ENCODE data around the gene NOS1AP.

Gene NOS1AP

GRCh38 chr1:162091681-162092524 is 22.4 kb downstream of the NOS1AP start:
- no peak for DNase-seq

GRCh38 chr1:162093095-162093494 is 23.6 kb downstream of the NOS1AP start:
- no peak for DNase-seq

- DNase-seq: no peak
Measured at GRCh38 chr1:162094271-162094670, 24.8 kb downstream of the NOS1AP start.

DNA sequence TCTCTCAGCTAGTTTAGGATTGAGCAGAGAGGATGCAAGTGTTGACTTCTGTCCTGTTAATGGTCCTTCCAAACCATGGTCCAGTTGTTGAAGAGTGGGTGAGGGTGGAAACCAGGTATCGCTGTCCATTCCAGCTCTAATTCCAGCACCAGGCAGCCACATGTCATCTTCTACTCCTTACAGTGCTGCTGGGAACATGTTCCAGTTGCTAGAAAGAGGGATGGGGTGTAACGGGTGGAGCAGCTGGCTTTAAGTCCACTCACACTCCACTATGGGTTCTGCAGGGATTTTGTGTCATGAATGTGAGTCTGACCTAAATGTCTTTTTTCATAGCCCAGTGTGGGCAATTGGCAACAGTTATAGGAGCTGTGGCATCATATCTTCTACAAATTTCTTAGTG is 25.2 kb downstream of the NOS1AP start:
- DNase-seq: no peak

GRCh38 chr1:162107911-162108310 is 38.4 kb downstream of the NOS1AP start:
- no peak for DNase-seq

DNA sequence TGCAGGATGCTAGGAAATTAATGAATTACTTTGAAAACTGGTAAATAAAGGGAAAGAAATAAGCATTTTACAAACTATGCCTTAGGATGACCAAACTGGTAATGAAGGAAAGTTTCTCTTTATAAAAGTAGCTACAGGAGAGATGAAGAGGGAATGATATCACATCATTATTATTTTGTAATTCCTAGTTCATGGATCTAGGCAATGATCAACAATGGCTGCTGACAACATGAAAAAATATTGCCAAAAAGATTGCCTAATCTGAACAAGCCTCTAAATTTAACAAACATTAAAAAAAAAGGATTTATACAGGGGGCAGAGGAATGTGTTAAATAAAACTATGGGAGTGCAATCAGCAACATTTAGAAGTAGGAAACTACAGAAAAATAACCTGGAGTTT is 38.9 kb downstream of the NOS1AP start:
- DNase-seq: no peak

DNA sequence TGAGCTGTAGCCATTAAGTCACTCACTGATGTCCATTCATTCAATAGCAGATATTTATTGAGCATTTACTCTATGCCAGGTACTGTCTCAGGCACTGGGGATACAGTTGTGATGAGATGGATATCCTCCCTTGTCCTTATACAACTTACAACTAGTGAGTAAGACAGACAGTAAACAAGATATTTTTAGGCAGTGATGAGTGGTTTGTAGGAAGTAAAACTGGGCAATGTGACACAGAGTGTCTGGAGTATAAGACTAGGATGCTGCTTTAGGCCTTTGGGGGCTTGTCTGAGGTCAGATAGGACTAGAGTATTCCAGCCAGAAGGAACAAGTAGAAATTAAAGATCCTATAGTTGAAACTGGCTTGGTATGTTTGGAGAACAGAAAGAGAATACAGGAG is 41.4 kb downstream of the NOS1AP start:
- no peak for DNase-seq

DNA sequence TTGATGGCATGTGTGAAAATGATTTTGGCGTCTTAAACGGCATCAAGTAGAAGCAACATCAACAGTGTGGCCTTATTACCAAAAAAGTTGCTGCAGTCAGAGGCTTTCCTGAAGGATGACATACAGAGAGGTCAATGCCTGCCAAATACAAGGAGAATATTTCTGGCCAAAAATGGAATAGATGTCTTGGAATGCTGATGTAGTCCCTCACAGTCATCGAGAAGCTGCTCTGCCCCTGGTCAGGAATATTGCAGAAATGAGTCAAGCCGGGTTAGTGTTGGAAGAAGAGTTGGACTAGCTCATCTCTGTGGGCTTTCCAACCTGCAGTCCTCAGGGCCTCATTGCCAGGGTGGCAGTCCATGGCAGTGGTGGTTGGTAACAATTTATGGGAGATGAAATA is 42.1 kb downstream of the NOS1AP start:
- no peak for DNase-seq

DNA sequence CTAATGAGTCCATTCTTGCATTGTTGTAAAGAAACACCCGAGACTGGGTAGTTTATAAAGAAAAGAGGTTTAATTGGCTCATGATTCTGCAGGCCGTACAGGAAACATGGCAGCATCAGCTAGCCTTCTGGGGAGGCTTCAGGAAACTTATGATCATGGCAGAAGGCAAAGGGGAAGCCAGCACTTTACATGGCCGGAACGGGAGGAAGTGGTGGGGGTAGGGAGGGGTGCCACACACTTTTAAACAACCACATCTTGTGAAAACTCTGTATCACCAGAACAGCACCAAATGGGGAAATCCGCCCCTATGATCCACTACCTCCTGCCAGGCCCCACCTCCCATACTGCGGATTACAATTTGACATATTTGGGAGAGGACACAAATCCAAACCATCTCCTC is 43.9 kb downstream of the NOS1AP start:
- DNase-seq: no peak

- no peak for DNase-seq
Measured at GRCh38 chr1:162117039-162117774, 47.7 kb downstream of the NOS1AP start.

GRCh38 chr1:162118063-162118462 is 48.6 kb downstream of the NOS1AP start:
- no peak for DNase-seq

GRCh38 chr1:162128693-162129356 is 59.3 kb downstream of the NOS1AP start:
- no peak for DNase-seq

DNA sequence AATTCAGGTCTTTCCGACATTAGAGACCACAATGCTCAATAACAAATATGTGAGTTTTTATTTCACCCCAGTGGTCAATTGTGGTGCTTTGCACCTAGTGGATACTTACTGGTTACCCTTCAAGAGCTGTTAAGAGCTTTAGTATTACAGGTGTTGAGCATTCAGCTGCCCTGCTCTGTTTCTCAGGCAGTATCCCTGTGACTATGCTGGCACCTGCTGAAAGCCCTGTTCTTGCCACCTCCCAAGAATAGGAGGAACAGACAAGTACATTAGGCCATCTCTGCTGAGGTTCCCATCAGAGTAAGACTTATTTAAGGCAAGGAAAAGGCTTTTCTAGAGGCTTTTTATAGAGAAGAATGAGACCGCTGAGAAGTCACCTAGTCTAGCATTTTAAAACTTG is 60.8 kb downstream of the NOS1AP start:
- no peak for DNase-seq

DNA sequence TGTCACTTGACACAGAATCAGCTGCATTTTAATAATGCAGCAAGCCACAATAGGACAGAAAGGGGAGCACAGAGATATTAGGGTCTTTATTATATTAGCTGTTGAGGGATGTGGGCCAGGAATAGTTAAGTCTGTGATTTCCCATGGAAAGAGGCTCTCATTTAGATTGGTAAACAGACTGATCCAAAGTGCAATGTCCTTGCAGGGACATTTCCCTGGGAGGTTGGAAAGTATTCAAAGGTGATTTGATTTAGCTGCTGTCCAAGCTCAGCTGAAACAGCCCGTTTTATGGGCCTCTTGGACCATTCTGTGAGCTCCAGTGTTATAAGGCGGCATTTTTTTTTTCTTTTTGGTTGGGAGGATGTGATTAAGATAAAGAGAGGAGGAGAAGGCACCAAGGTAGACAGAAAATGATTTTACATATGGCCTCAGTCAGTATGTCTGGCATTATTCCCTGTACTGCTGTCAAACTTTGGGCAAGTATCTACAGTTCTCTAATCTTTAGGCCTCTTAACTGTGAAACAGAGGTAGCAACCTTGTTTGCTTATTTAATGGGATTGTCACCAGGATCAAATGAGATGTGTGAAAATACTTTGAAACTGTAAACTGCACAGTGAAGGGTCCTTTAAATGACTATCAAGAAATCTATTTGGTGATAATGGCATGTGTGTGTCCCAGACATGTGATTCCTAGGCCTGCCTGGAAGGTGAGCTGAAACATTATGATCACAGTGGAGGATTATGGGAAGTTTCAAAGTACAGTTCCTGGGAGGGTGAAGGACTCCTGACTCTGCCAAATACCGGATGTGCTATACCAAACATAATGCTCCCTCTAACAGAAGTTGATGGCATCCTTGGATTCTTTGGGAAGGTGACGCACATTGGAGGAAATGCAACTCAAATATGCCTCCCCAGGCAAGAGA is 62.2 kb downstream of the NOS1AP start:
- DNase-seq: no peak

- no peak for DNase-seq
Measured at GRCh38 chr1:162133566-162133965, 64.1 kb downstream of the NOS1AP start.

DNA sequence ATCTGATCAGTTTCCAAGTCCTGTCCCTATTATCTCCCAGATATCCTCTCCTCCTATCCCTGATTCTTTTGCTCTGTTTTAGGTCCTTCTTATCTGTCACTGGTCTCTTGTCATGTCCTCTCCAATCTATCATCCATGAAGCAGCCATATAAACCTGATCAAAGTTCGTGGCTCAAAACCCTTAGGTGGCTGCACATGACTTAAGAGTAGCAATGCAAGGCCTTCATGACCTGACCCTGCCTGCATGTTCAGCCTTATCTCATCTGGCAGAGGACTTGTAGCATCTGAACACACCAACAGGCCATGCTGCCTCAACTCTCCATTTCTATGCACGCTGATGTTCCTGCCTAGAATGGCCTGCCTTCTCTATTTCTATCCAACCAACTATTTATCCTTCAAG is 65.2 kb downstream of the NOS1AP start:
- DNase-seq: no peak

DNA sequence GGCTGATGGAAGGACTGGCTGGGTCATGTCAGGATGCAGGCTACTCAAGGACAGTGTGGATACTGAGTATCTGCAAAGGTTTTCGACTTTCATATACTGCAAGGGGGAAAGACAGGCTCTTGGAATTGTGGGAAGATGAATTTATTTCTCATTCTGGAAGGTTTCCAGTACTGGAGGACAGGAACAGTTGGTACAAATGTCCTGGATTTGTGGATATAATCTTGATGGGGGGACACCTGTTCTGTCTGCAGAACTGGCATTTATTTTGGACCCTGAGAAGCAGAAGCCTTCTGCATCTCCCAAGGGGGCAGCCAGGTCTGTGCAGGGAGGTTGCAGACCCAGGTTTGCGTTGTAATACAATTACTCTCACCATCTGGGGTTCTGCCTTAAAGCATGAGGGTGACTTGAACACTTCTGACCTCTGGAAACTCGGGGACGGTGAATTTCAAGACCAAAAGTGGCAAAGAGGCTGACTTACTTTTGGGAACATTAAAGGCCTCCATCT is 65.8 kb downstream of the NOS1AP start:
- no peak for DNase-seq

- DNase-seq: no peak
Measured at GRCh38 chr1:162136760-162137159, 67.3 kb downstream of the NOS1AP start.

GRCh38 chr1:162137179-162137960 is 67.9 kb downstream of the NOS1AP start:
- DNase-seq: no peak

- DNase-seq: no peak
Measured at GRCh38 chr1:162138112-162138511, 68.6 kb downstream of the NOS1AP start.

- no peak for DNase-seq
Measured at GRCh38 chr1:162138599-162139181, 69.2 kb downstream of the NOS1AP start.

Data from stimulated activated CD8-positive, alpha-beta memory T cell treated with anti-CD3 and anti-CD28 coated beads, Interleukin-4, amount 100 ng/mL, for 48 hours (primary cell).